ENCODE measurements around the gene SH3YL1. TPM values are rescaled to one million over a fixed set of nuclear protein-coding genes. Genes with fewer than 3 reads are reported as not detected.

Gene SH3YL1
- total and polyA plus RNA-seq, 10 donors: 30.6 to 72.8 (median 37.0) TPM

- Histone ChIP-seq H3K4me3 (no peak overlapping the region), H3K4me1 (peaks cover 0 to 6% (median 0%) of the 10 kb centered on the region in 6 donors), H3K9me3 (no peaks in the 10 kb centered on the region), H3K27me3 (replicated peaks in 1 of 7) (no peaks in the 10 kb centered on the region), H3K27ac (no peak overlapping the region), H3K36me3 (peaks cover 0 to 81% (median 26%) of the 10 kb centered on the region in 6 donors)
- 83 to 96% (median 90%) methylated on average over 2 of the region's 2 CpGs for WGBS, 5 donors
- TF ChIP-seq POLR2AphosphoS5 (IDR thresholded peaks at IDR 0.05): no peak
- no peak for TF ChIP-seq CTCF (IDR thresholded peaks at IDR 0.05 in 8 of 11, conservative IDR thresholded peaks at IDR 0.05 in 3 of 11)
- no peak for TF ChIP-seq POLR2A (IDR thresholded peaks at IDR 0.05)
- intact Hi-C loops (cut with DNase I; ENCODE audit: low total_unique reads): no loop called here
- no peak for DNase-seq
These were observed 15.1 kb downstream of the SH3YL1 start for GRCh38 chr2:248724-249123.

GRCh38 chr2:246489-247144, 17.2 kb downstream of the SH3YL1 start:
- Histone ChIP-seq H3K27ac (no peak overlapping the region), H3K36me3 (peaks cover 4 to 92% (median 39%) of the 10 kb centered on the region in 6 donors), H3K27me3 (replicated peaks in 1 of 7) (no peaks in the 10 kb centered on the region), H3K4me1 (peaks cover 0 to 6% (median 0%) of the 10 kb centered on the region in 6 donors), H3K9me3 (peaks cover 0 to 14% (median 10%) of the 10 kb centered on the region in 8 donors), H3K4me3 (no peak overlapping the region)
- 63 to 67% (median 65%) methylated on average over 6 of the region's 6 CpGs for WGBS, 5 donors
- DNase-seq: no peak
- peak in 9 of 11 experiments; percentile 27 to 73 (median 60) for TF ChIP-seq CTCF (IDR thresholded peaks at IDR 0.05 in 8 of 11, conservative IDR thresholded peaks at IDR 0.05 in 3 of 11)
- TF ChIP-seq POLR2AphosphoS5 (IDR thresholded peaks at IDR 0.05): no peak
- TF ChIP-seq POLR2A (IDR thresholded peaks at IDR 0.05): no peak
- intact Hi-C loops (cut with DNase I; ENCODE audit: low total_unique reads): no loop called here

GRCh38 chr2:244547-244946, 19.3 kb downstream of the SH3YL1 start:
- intact Hi-C loops (cut with DNase I; ENCODE audit: low total_unique reads): no loop called here
- Histone ChIP-seq H3K36me3 (peaks cover 4 to 93% (median 40%) of the 10 kb centered on the region in 6 donors), H3K27me3 (replicated peaks in 1 of 7) (no peaks in the 10 kb centered on the region), H3K4me3 (no peak overlapping the region), H3K4me1 (peaks cover 0 to 6% (median 0%) of the 10 kb centered on the region in 6 donors), H3K27ac (no peak overlapping the region), H3K9me3 (peaks cover 0 to 14% (median 10%) of the 10 kb centered on the region in 8 donors)
- TF ChIP-seq POLR2A (IDR thresholded peaks at IDR 0.05): no peak
- no peak for TF ChIP-seq CTCF (IDR thresholded peaks at IDR 0.05 in 8 of 11, conservative IDR thresholded peaks at IDR 0.05 in 3 of 11)
- no peak for TF ChIP-seq POLR2AphosphoS5 (IDR thresholded peaks at IDR 0.05)
- no peak for DNase-seq
- WGBS, 5 donors: 90 to 97% (median 94%) methylated on average over 7 of the region's 7 CpGs

GRCh38 chr2:238869-239268, 25.0 kb downstream of the SH3YL1 start:
- Histone ChIP-seq H3K4me3 (no peak overlapping the region), H3K27ac (peak overlapping the region in 4 of 8 donors; percentile 31 to 43 (median 38)), H3K9me3 (peaks cover 0 to 14% (median 10%) of the 10 kb centered on the region in 8 donors), H3K36me3 (peaks cover 4 to 58% (median 17%) of the 10 kb centered on the region in 6 donors), H3K27me3 (replicated peaks in 1 of 7) (no peaks in the 10 kb centered on the region), H3K4me1 (peaks cover 0 to 26% (median 15%) of the 10 kb centered on the region in 6 donors)
- intact Hi-C loops (cut with DNase I; ENCODE audit: low total_unique reads): no loop called here
- 84 to 95% (median 85%) methylated on average over 5 of the region's 5 CpGs for WGBS, 5 donors
- no peak for TF ChIP-seq POLR2AphosphoS5 (IDR thresholded peaks at IDR 0.05)
- TF ChIP-seq CTCF (IDR thresholded peaks at IDR 0.05 in 8 of 11, conservative IDR thresholded peaks at IDR 0.05 in 3 of 11): no peak
- TF ChIP-seq POLR2A (IDR thresholded peaks at IDR 0.05): no peak
- DNase-seq: no peak
